Measurements from ENCODE around the gene METTL2B.
"Not testable (repeated sequence)": the region's sequence is repeated elsewhere in the genome, so short reads cannot be mapped to it uniquely, and the experiment has no call there.

The METTL2B gene

GRCh38 chr7:128497405-128497804 lies 20.9 kb downstream of the METTL2B start:
- Histone ChIP-seq H4K20me1 (no peaks in the 10 kb centered on the region), H3K36me3 (peaks cover 85% of the 10 kb centered on the region), H3K4me3 (no peak overlapping the region), H3K27ac (no peak overlapping the region), H3K9ac (no peak overlapping the region), H3K9me3 (no peaks in the 10 kb centered on the region), H3K4me2 (no peak overlapping the region), H3K27me3 (no peaks in the 10 kb centered on the region), H3K4me1 (no peaks in the 10 kb centered on the region)
- no peak for TF ChIP-seq Cebpa-rat (IDR thresholded peaks at IDR 0.05)

GRCh38 chr7:128505416-128505815 lies 28.9 kb downstream of the METTL2B start:
- not testable (repeated sequence) for H4K20me1 ChIP-seq, H3K27ac ChIP-seq
- peaks cover 27% of the 10 kb centered on the region for H3K4me1 ChIP-seq

GRCh38 chr7:128506819-128507218 lies 30.3 kb downstream of the METTL2B start:
- not testable (repeated sequence) for H4K20me1 ChIP-seq, H3K27me3 ChIP-seq, H3K9ac ChIP-seq, H3K9me3 ChIP-seq, H3K4me3 ChIP-seq
- Histone ChIP-seq H3K36me3 (peaks cover 15% of the 10 kb centered on the region), H3K4me1 (peaks cover 27% of the 10 kb centered on the region), H3K27ac (peak overlapping the region; percentile 11; the same call in 1 of the 2 replicates), H3K4me2 (peak overlapping the region; percentile 56)

More at GRCh38 chr7:128505416-128505815, 28.9 kb downstream of the METTL2B start:
- H3K4me3 ChIP-seq, H3K9ac ChIP-seq, H3K27me3 ChIP-seq, H3K9me3 ChIP-seq, H3K4me2 ChIP-seq: not testable (repeated sequence)
- H3K36me3 ChIP-seq = peaks cover 29% of the 10 kb centered on the region

GRCh38 chr7:128507321-128507993 lies 30.9 kb downstream of the METTL2B start:
- peak overlapping the region; percentile 11; the same call in 1 of the 2 replicates for H3K27ac ChIP-seq
- peaks cover 27% of the 10 kb centered on the region for H3K4me1 ChIP-seq
- H4K20me1 ChIP-seq, H3K4me3 ChIP-seq, H3K27me3 ChIP-seq, H3K9ac ChIP-seq, H3K9me3 ChIP-seq: not testable (repeated sequence)
- H3K36me3 ChIP-seq = peaks cover 13% of the 10 kb centered on the region; the same call in 1 of the 2 replicates
- peak overlapping the region; percentile 56 for H3K4me2 ChIP-seq

- peaks cover 21% of the 10 kb centered on the region for H3K4me1 ChIP-seq
- H3K9me3 ChIP-seq, H3K4me2 ChIP-seq, H3K27ac ChIP-seq, H4K20me1 ChIP-seq, H3K4me3 ChIP-seq, H3K9ac ChIP-seq, H3K36me3 ChIP-seq, H3K27me3 ChIP-seq: not testable (repeated sequence)
Measured at GRCh38 chr7:128511692-128512091, 35.1 kb downstream of the METTL2B start.

- H3K4me1 ChIP-seq, H3K9me3 ChIP-seq, H3K36me3 ChIP-seq, H4K20me1 ChIP-seq, H3K4me2 ChIP-seq, H3K9ac ChIP-seq, H3K27me3 ChIP-seq, H3K4me3 ChIP-seq, H3K27ac ChIP-seq: not testable (repeated sequence)
Measured at GRCh38 chr7:128515232-128515631, 38.7 kb downstream of the METTL2B start.

GRCh38 chr7:128517023-128517422 lies 40.5 kb downstream of the METTL2B start:
- not testable (repeated sequence) for H3K36me3 ChIP-seq, H3K9me3 ChIP-seq, H3K27ac ChIP-seq, H3K4me3 ChIP-seq, H4K20me1 ChIP-seq, H3K4me1 ChIP-seq, H3K9ac ChIP-seq, H3K27me3 ChIP-seq, H3K4me2 ChIP-seq

- H3K4me3 ChIP-seq, H4K20me1 ChIP-seq, H3K36me3 ChIP-seq, H3K27me3 ChIP-seq, H3K9me3 ChIP-seq: not testable (repeated sequence)
- peak overlapping the region; percentile 74 for H3K4me2 ChIP-seq
- H3K27ac ChIP-seq = peak overlapping the region; percentile 41; the same call in 1 of the 2 replicates
- peak overlapping the region; percentile 34; the same call in 1 of the 2 replicates for H3K9ac ChIP-seq
- H3K4me1 ChIP-seq = peaks cover 55% of the 10 kb centered on the region
Measured at GRCh38 chr7:128523226-128523931, 46.8 kb downstream of the METTL2B start.

GRCh38 chr7:128523932-128524524 lies 47.5 kb downstream of the METTL2B start:
- H3K4me1 ChIP-seq = peaks cover 57% of the 10 kb centered on the region
- H3K4me2 ChIP-seq = peak overlapping the region; percentile 74
- not testable (repeated sequence) for H3K4me3 ChIP-seq, H3K36me3 ChIP-seq, H4K20me1 ChIP-seq, H3K9me3 ChIP-seq, H3K27me3 ChIP-seq
- H3K27ac ChIP-seq = peak overlapping the region; percentile 35; the same call in 1 of the 2 replicates
- peak overlapping the region; percentile 55; the same call in 1 of the 2 replicates for H3K9ac ChIP-seq

GRCh38 chr7:128525584-128525983 lies 49.0 kb downstream of the METTL2B start:
- not testable (repeated sequence) for H3K9me3 ChIP-seq, H3K36me3 ChIP-seq, H3K9ac ChIP-seq, H3K27me3 ChIP-seq, H4K20me1 ChIP-seq, H3K4me3 ChIP-seq, H3K27ac ChIP-seq
- Histone ChIP-seq H3K4me1 (peaks cover 71% of the 10 kb centered on the region), H3K4me2 (peak overlapping the region; percentile 74; the same call in 1 of the 2 replicates)

GRCh38 chr7:128526062-128526466 lies 49.5 kb downstream of the METTL2B start:
- H3K9me3 ChIP-seq, H3K4me3 ChIP-seq, H3K36me3 ChIP-seq, H4K20me1 ChIP-seq, H3K27me3 ChIP-seq, H3K9ac ChIP-seq, H3K27ac ChIP-seq: not testable (repeated sequence)
- H3K4me2 ChIP-seq = peak overlapping the region; percentile 74; the same call in 1 of the 2 replicates
- peaks cover 71% of the 10 kb centered on the region for H3K4me1 ChIP-seq

- H3K4me1 ChIP-seq = peaks cover 63% of the 10 kb centered on the region
- H3K36me3 ChIP-seq, H3K27ac ChIP-seq, H3K9me3 ChIP-seq, H3K4me3 ChIP-seq, H3K27me3 ChIP-seq, H3K9ac ChIP-seq: not testable (repeated sequence)
- peak overlapping the region; percentile 90 for H3K4me2 ChIP-seq
- H4K20me1 ChIP-seq = peaks cover 16% of the 10 kb centered on the region; the same call in 1 of the 2 replicates
Measured at GRCh38 chr7:128529191-128529590, 52.6 kb downstream of the METTL2B start.

GRCh38 chr7:128530121-128530854 lies 53.7 kb downstream of the METTL2B start:
- H3K4me3 ChIP-seq = peak overlapping the region; percentile 79
- H4K20me1 ChIP-seq = peaks cover 25% of the 10 kb centered on the region; the same call in 1 of the 2 replicates
- peak overlapping the region; percentile 97 for H3K9ac ChIP-seq
- H3K9me3 ChIP-seq, H3K27me3 ChIP-seq: not testable (repeated sequence)
- peak overlapping the region; percentile 98 for H3K27ac ChIP-seq
- H3K4me1 ChIP-seq = peaks cover 52% of the 10 kb centered on the region
- peak overlapping the region; percentile 90 for H3K4me2 ChIP-seq
- peaks cover 12% of the 10 kb centered on the region for H3K36me3 ChIP-seq

Measured in BLaER1 (cell line).